Heart left ventricle (tissue), 16 donors: ENCODE results near the gene INSRR. TPM values are rescaled to one million over a fixed set of nuclear protein-coding genes. Genes with fewer than 3 reads are reported as not detected.

Experiments used
- ATAC-seq, 4 donors: fragments of 200-7000 bp; cut with Tn5 transposase; one replicate each; pipeline ENCODE4 v1.9.1; 2020 to 2022; ENCODE audit warnings: moderate library complexity in 4 of 4, mild to moderate bottlenecking in 3 of 4, moderate number of reproducible peaks in 1 of 4
- DNase-seq, 5 donors: peaks; one replicate each; pipeline ENCODE4 v3.0.0-alpha.2; 2020
- H3K27ac ChIP-seq, 12 donors: fragments of 200-600 bp; sonication (generic) in 4 of 12; one replicate each; pipeline versions ENCODE4 v1.5.0 to v1.8.0; 2016 to 2022; ENCODE audit warnings: mild to moderate bottlenecking in 2 of 12
- H3K27me3 ChIP-seq, 9 donors: fragments of 200-600 bp; sonication (generic) in 2 of 9; one replicate each; pipeline versions ENCODE4 v1.5.1 to v1.8.0; 2016 to 2022; ENCODE audit warnings: mild to moderate bottlenecking in 3 of 9
- H3K36me3 ChIP-seq, 9 donors: fragments of 200-600 bp; sonication (generic) in 2 of 9; one replicate each; pipeline versions ENCODE4 v1.5.0 to v1.8.0; 2018 to 2022; ENCODE audit warnings: mild to moderate bottlenecking in 2 of 9
- H3K4me1 ChIP-seq, 12 donors: fragments of 200-600 bp; sonication (generic) in 4 of 12; one replicate each; pipeline versions ENCODE4 v1.5.0 to v1.8.0; 2016 to 2022; ENCODE audit warnings: mild to moderate bottlenecking in 3 of 12
- H3K4me3 ChIP-seq, 12 donors: fragments of 200-600 bp; sonication (generic) in 4 of 12; one replicate each; pipeline versions ENCODE4 v1.5.0 to v1.8.0; 2017 to 2022; ENCODE audit warnings: mild to moderate bottlenecking in 9 of 12, moderate library complexity in 4 of 12
- H3K9me3 ChIP-seq, 12 donors: fragments of 200-600 bp; sonication (generic) in 4 of 12; one replicate each; pipeline versions ENCODE4 v1.5.0 to v1.8.0; 2016 to 2022; ENCODE audit warnings: mild to moderate bottlenecking in 1 of 12
- CTCF ChIP-seq, 12 donors: fragments of 200-600 bp; sonication (generic) in 4 of 12; IDR thresholded peaks; one replicate each; pipeline versions ENCODE4 v1.5.0 to v1.8.0; 2018 to 2022; ENCODE audit warnings: antibody characterized with exemption in 12 of 12, mild to moderate bottlenecking in 5 of 12
- POLR2A ChIP-seq, 2 donors: fragments of 450-650 bp; IDR thresholded peaks; one replicate each; pipeline ENCODE4 v1.6.1; 2017; ENCODE audit warnings: antibody characterized with exemption in 2 of 2, mild to moderate bottlenecking in 2 of 2, moderate library complexity in 2 of 2
- WGBS, 4 donors: extraction: QIAGEN DNeasy Blood & Tissue Kit in 2 of 4; methylation state at CpG; one replicate each; pipeline versions ENCODE4 v1.1.5 to v1.1.7; 2013 to 2018; 5-methylcytosine and 5-hydroxymethylcytosine counted together
- intact Hi-C, 10 donors: fragments of 100-400 bp; cut with DNase I; formaldehyde crosslinking; loops; one replicate each; pipeline versions ENCODE4 v1.11.1 to v1.14.2; 2022
- polyA plus RNA-seq, 2 donors: library from polyadenylated mRNA; stranded (reverse); fragments of 200-250 nt; gene quantifications; one replicate each; pipeline ENCODE4 v1.2.3, GENCODE V29; 2013
- total RNA-seq, 9 donors: library from RNA; depleted of rRNA in 2 of 9; stranded (reverse); fragments of >200 nt in 2 of 9; fragmentation: NEBNext Ultra II Directional in 3 of 9; extraction: Animal tissue kit (Norgen Biotek cat#: 25700) in 3 of 9; gene quantifications; one replicate each; pipeline versions ENCODE4 v1.1.0 to v1.2.4, GENCODE V29; 2016 to 2023
- donor health status: ischemic (EF 13 %, LVEDD 7.1; RV severe dilation, severe dysfunction).
- donor health status: healthy with polysubstance abuse.
- donor health status: DM: no; HTN: yes; CAD: no.
- donor health status: DM: no; HTN: no; CAD: no.
- donor health status: ischemic (EF 25% LVEDD 6.9; RV normal size, moderate dysfunction).
- donor health status: ischemic (EF 25% LVEDD 5.7; RV mildly dilated, moderate dysfunction).
- donor health status: healthy.
- donor health status: DM: yes; HTN: yes; CAD: no.
- donor health status: ischemic (EF 35%, LVEDD 5.7; RV mildly dilated, moderate dysfunction).
- donor health status: nonischemic (EF 11% LVEDD 7.7; RV severe dilation, severe dysfunction).
- donor health status: DM: yes; HTN: yes; CAD: no.
- donor health status: PGD.
- donor health status: ischemic (EF 29% LVEDD 5.4; RV normal size, mild dysfunction).
- donor health status: nonischemic (EF 23%, LVEDD 6.1; RV moderate dilation, normal function).

INSRR gene
- total and polyA plus RNA-seq, 11 donors, result 0.07 to 0.42 (median 0.12) TPM; not detected in 3

GRCh38 chr1:156901966-156902915 lies 43.3 kb upstream of the INSRR start:
- TF ChIP-seq CTCF (IDR thresholded peaks at IDR 0.05), result no peak
- no peak for TF ChIP-seq POLR2A (IDR thresholded peaks at IDR 0.05)
- WGBS, 4 donors, result 53 to 62% (median 61%) methylated on average over 22 to 23 of the region's 23 CpGs
- Histone ChIP-seq H3K4me3 (no peak overlapping the region), H3K27ac (peak overlapping the region in 8 of 12 donors; percentile 16 to 51 (median 33)), H3K36me3 (peaks cover 0 to 27% (median 11%) of the 10 kb centered on the region in 9 donors), H3K9me3 (no peaks in the 10 kb centered on the region), H3K4me1 (peaks cover 3 to 92% (median 67%) of the 10 kb centered on the region in 12 donors), H3K27me3 (peaks cover 0 to 1% (median 0%) of the 10 kb centered on the region in 9 donors)
- peak in 1 of 5 donors; percentile 45 for DNase-seq
- intact Hi-C loops, result no loop called here
- peak in 1 of 4 donors; percentile 12 for ATAC-seq

- H3K36me3 ChIP-seq, result peaks cover 0 to 20% (median 4%) of the 10 kb centered on the region in 9 donors
- ATAC-seq, result no peak
- intact Hi-C loops, result no loop called here
- TF ChIP-seq POLR2A (IDR thresholded peaks at IDR 0.05) (no peak), CTCF (IDR thresholded peaks at IDR 0.05) (no peak)
- H3K9me3 ChIP-seq, result no peaks in the 10 kb centered on the region
- no peak overlapping the region for H3K4me3 ChIP-seq
- peak in 1 of 5 donors; percentile 7 for DNase-seq
- 82 to 88% (median 87%) methylated on average over 4 of the region's 4 CpGs for WGBS, 4 donors
- H3K27me3 ChIP-seq, result no peaks in the 10 kb centered on the region
- H3K27ac ChIP-seq, result peak overlapping the region in 8 of 12 donors; percentile 16 to 51 (median 36)
- peaks cover 3 to 94% (median 72%) of the 10 kb centered on the region in 12 donors for H3K4me1 ChIP-seq
Observed at GRCh38 chr1:156901590-156901900, 42.6 kb upstream of the INSRR start.

- intact Hi-C loops, result no loop called here
- WGBS, 4 donors, result 38 to 57% (median 48%) methylated on average over 6 of the region's 6 CpGs
- DNase-seq, result peak in 1 of 5 donors; percentile 56
- H3K9me3 ChIP-seq, result no peaks in the 10 kb centered on the region
- peaks cover 0 to 15% (median 0%) of the 10 kb centered on the region in 9 donors for H3K36me3 ChIP-seq
- no peak for ATAC-seq
- peak overlapping the region in 7 of 12 donors; percentile 16 to 51 (median 40) for H3K27ac ChIP-seq
- H3K4me1 ChIP-seq, result peaks cover 3 to 99% (median 76%) of the 10 kb centered on the region in 12 donors
- H3K27me3 ChIP-seq, result no peaks in the 10 kb centered on the region
- no peak overlapping the region for H3K4me3 ChIP-seq
- TF ChIP-seq POLR2A (IDR thresholded peaks at IDR 0.05), result no peak
- TF ChIP-seq CTCF (IDR thresholded peaks at IDR 0.05), result no peak
Observed at GRCh38 chr1:156900896-156901589, 42.1 kb upstream of the INSRR start.
